GM20000 (cell line): ENCODE results near the gene SMIM20.

Experiments used
- DNase-seq: peaks from one replicate; pipeline ENCODE4 v3.0.0; 2012; ENCODE audit warnings: low spot score
- CTCF ChIP-seq: IDR thresholded peaks from 2 replicates; pipeline ENCODE4 v1.5.1; 2012; ENCODE audit warnings: mild to moderate bottlenecking, control low read depth; ENCODE audit errors: extremely low read depth, missing control alignments

Gene SMIM20

GRCh38 chr4:25928379-25929297 is 14.6 kb downstream of the SMIM20 start:
- no peak for TF ChIP-seq CTCF
- no peak for DNase-seq

GRCh38 chr4:25929298-25929686 is 15.3 kb downstream of the SMIM20 start:
- TF ChIP-seq CTCF = no peak
- no peak for DNase-seq

- no peak for TF ChIP-seq CTCF
- no peak for DNase-seq
Observed at GRCh38 chr4:25930731-25931354, 16.8 kb downstream of the SMIM20 start.

- DNase-seq = no peak
- TF ChIP-seq CTCF = no peak
Observed at GRCh38 chr4:25936696-25937095, 22.7 kb downstream of the SMIM20 start.

GRCh38 chr4:25937801-25938200 is 23.8 kb downstream of the SMIM20 start:
- no peak for TF ChIP-seq CTCF
- no peak for DNase-seq

GRCh38 chr4:25938366-25938765 is 24.3 kb downstream of the SMIM20 start:
- DNase-seq = no peak
- no peak for TF ChIP-seq CTCF

GRCh38 chr4:25938787-25939186 is 24.8 kb downstream of the SMIM20 start:
- peak; percentile 66 for DNase-seq
- no peak for TF ChIP-seq CTCF
